GM18526 (cell line): Measurements from ENCODE around the gene RCE1.

Experiments
- POLR2A ChIP-seq: IDR thresholded peaks from 3 replicates; pipeline ENCODE4 v1.6.1; 2011; ENCODE audit not compliant: insufficient read length; ENCODE audit errors: extremely low read depth

The RCE1 gene

GRCh38 chr11:66884443-66884842 is 41.2 kb downstream of the RCE1 start:
- TF ChIP-seq POLR2A, result no peak

DNA sequence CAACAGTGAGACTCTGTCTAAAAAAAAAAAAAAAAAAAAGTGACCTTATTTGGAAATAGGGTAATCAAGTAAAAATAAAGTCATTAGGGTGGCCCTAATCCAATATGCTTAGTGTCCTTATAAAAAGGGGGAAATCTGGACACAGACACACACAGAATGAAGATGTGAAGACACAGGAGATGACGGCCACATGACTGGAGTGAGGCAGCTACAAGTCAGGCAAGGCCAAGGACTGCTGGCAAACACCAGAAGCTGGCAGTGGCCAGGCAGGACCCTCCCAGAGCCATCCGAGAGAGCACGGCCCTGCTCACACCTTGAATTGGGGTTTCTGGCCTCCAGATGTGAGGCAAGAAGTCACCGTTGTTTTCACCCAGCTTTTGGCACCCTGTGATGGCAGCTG is 42.2 kb downstream of the RCE1 start:
- no peak for TF ChIP-seq POLR2A

- no peak for TF ChIP-seq POLR2A
Measured at GRCh38 chr11:66885950-66886440, 42.8 kb downstream of the RCE1 start.

GRCh38 chr11:66886671-66887221 is 43.5 kb downstream of the RCE1 start:
- TF ChIP-seq POLR2A, result no peak

DNA sequence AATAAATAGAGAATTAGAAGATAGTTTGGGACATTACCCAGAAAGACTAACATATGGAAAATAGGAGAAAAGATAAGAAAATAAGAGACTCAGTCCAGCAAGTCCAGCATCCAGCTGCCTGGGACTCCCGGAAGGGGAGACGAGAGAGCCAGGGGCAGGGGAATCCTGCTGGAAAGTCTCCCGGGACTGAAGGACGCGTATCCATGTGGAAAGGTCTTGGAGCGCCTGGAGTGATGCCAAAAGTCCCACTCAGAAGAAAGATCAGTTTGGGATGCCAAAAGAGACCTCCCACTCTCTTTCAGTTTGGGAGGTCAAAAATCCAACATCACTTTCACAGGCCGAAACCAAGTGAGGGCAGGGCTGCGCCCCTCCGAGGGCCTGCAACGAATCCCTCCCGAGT is 44.3 kb downstream of the RCE1 start:
- no peak for TF ChIP-seq POLR2A

DNA sequence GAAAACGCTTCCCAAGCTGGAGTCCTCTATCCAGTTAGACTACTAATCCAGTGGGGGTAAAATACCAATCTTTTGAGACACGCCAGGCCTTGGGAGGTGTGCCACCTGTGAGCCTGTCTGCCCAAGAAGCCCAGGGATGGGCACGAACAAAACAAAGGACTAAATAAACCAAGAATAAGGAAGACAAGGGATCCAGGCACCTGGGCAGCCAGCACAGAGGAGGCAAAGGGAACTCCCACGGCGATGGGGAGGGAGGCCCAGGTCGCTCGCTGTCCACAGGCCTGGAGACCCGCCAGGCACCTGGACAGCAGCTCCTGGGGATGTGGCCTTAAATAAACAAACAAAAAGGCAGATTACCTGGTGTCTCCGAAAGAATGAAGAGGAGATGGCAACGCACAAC is 45.0 kb downstream of the RCE1 start:
- no peak for TF ChIP-seq POLR2A

DNA sequence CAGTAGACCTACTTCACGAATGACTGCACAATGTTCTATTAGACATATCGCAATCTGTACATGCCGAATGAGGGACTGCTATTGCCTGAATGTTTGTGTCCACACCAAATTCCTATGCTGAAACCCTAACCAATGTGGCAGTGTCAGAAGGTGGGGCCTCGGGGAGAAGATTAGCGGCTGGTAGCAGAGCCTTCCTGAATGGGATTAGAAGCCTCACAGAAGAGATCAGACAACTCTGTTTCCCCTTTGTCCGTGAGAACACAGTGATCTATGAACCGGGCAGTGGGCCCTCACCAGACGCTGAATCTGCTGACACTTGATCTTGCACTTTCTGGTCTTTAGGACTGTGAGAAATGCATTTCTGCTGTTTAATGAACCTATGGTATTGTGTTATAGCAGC is 46.7 kb downstream of the RCE1 start:
- no peak for TF ChIP-seq POLR2A

DNA sequence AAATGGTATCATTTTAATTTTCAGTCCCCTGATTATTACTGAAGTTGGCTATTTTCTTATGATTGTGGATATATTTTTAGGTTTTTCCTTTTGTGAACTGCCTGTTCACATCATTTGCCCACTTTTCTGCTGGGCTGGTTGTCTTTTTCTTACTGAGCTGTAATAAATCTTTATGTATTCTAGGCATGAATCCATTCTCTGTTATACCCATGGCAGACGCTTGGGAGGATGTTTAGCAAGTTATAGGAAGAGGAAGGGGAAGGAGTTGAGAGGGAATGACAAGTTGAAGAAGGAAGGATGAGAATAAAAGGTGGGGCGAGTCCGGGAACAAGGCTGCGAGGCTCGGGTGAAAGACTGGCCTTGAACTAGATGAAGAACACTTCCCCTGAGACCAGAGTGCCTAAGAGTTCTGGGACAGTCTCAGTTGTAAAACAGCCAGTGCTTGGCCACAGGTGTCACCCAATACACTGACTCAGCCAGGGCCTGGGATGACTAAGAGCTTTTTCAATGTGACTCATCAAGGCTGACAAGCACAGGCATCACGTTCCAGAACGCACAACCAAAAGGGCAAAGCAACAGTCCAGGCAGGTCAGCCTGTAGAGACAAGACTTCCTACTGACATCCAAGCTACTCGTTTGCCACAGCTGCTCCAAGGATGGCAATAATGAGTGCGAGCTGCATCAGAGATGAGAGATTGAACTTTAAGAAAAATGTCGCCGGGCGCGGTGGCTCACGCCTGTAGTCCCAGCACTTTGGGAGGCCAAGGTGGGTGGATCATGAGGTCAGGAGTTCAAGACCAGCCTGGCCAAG is 48.8 kb downstream of the RCE1 start:
- TF ChIP-seq POLR2A, result no peak

- no peak for TF ChIP-seq POLR2A
Measured at GRCh38 chr11:66892911-66893310, 49.7 kb downstream of the RCE1 start.

GRCh38 chr11:66894141-66894540 is 50.9 kb downstream of the RCE1 start:
- no peak for TF ChIP-seq POLR2A
